K562 (cell line): Measurements from ENCODE around the gene MAST3. TPM values are rescaled to one million over a fixed set of nuclear protein-coding genes. Genes with fewer than 3 reads are reported as not detected.

ENCODE experiments used
- DMBX1 ChIP-seq: fragments of 250-450 bp; sonication (Bioruptor Pico); IDR thresholded peaks from 2 replicates; pipeline ENCODE4 v1.8.0; 2022; ENCODE audit warnings: inconsistent platforms, mild to moderate bottlenecking, moderate library complexity, borderline replicate concordance
- HMGN3 ChIP-seq: IDR thresholded peaks from 2 replicates; pipeline ENCODE4 v1.6.1; 2011; ENCODE audit warnings: borderline replicate concordance, low read depth, mild to moderate bottlenecking, mixed read lengths, low read length; ENCODE audit not compliant: insufficient read length; ENCODE audit errors: extremely low read depth
- KLF6 ChIP-seq: fragments of 250-450 bp; sonication (Bioruptor Pico); IDR thresholded peaks from 2 replicates; pipeline ENCODE4 v1.4.0; 2020; ENCODE audit warnings: mild to moderate bottlenecking, moderate library complexity, borderline replicate concordance
- PYGO2 ChIP-seq: fragments of 450-650 bp; IDR thresholded peaks from 2 replicates; pipeline ENCODE4 v1.6.1; 2016; ENCODE audit warnings: mild to moderate bottlenecking, missing genetic modification characterization, moderate library complexity, missing compliant biosample characterization
- SIN3B ChIP-seq: fragments of 450-650 bp; IDR thresholded peaks from 2 replicates; pipeline ENCODE4 v1.6.1; 2017; ENCODE audit warnings: low read depth, mild to moderate bottlenecking, moderate library complexity
- SMC3 ChIP-seq: conservative IDR thresholded peaks from 2 replicates; pipeline ENCODE4 v1.6.1; 2011; ENCODE audit warnings: low read depth, low read length, improper control_type of control experiment; ENCODE audit not compliant: insufficient read depth
- SRSF1 ChIP-seq: fragments of 200-400 bp; formaldehyde crosslinking; IDR thresholded peaks from 2 replicates; pipeline ENCODE4 v1.6.1; 2017; ENCODE audit warnings: mild to moderate bottlenecking, low read depth, low read length, moderate library complexity
- ZBED1 ChIP-seq: IDR thresholded peaks from 2 replicates; pipeline ENCODE4 v1.6.1; 2014
- ZNF24 ChIP-seq: fragments of 450-650 bp; IDR thresholded peaks from 2 replicates; pipeline ENCODE4 v1.6.1; 2016
- ZNF384 ChIP-seq: IDR thresholded peaks from 2 replicates; pipeline ENCODE4 v1.6.1; 2012; ENCODE audit warnings: low read depth, low read length, improper control_type of control experiment
- ZNF766 ChIP-seq: fragments of 200-800 bp; sonication (Bioruptor generic); conservative IDR thresholded peaks from 2 replicates; pipeline ENCODE4 v1.6.1; 2016; ENCODE audit warnings: missing genetic modification characterization, missing compliant biosample characterization
- polyA plus RNA-seq, 8 experiments: library from polyadenylated mRNA; depleted of rRNA in 4 of 8; stranded (reverse) in 5 of 8; unstranded in 3 of 8; fragments of >200 nt; fragmentation: Nextera tagmentation in 2 of 8; fragmentation: Illumina TruSeq in 1 of 8; extraction: Ambion mirVana in 2 of 8; extraction: Trizol in 1 of 8; gene quantifications; 2 replicates each; pipeline versions ENCODE4 v1.2.1 to v1.2.3, GENCODE V29; 2011 to 2014; ENCODE audit warnings: inconsistent platforms in 1 of 8, missing spikeins in 1 of 8
- total RNA-seq, 7 experiments: library from RNA; depleted of rRNA in 6 of 7; stranded (reverse); fragments of >200 nt in 6 of 7; fragmentation: Illumina TruSeq in 2 of 7; extraction: Trizol in 2 of 7; gene quantifications; 2 replicates each; pipeline versions ENCODE4 v1.2.1 to v1.2.3, GENCODE V29; 2011 to 2021; ENCODE audit warnings: low replicate concordance in 1 of 7
- TF ChIP-seq, protein P1 (sequence below): fragments of 250-450 bp; sonication (Bioruptor Pico); IDR thresholded peaks from 2 replicates; pipeline ENCODE4 v1.5.1; 2021; ENCODE audit warnings: mild to moderate bottlenecking
- TF ChIP-seq, protein P2 (sequence below): sonication (generic); formaldehyde crosslinking; IDR thresholded peaks from 2 replicates; pipeline ENCODE4 v1.8.0; 2022; ENCODE audit warnings: mild to moderate bottlenecking, missing genetic modification reagents
- TF ChIP-seq, protein P3 (sequence below): sonication (generic); formaldehyde crosslinking; IDR thresholded peaks from 2 replicates; pipeline ENCODE4 v1.8.1; 2023; ENCODE audit warnings: mild to moderate bottlenecking, missing genetic modification reagents
- TF ChIP-seq, protein P4 (sequence below): sonication (generic); formaldehyde crosslinking; IDR thresholded peaks from 2 replicates; pipeline ENCODE4 v1.4.0; 2020; ENCODE audit warnings: mild to moderate bottlenecking, missing genetic modification reagents
- TF ChIP-seq, protein P5 (sequence below): fragments of 250-450 bp; sonication (Bioruptor Pico); IDR thresholded peaks from 2 replicates; pipeline ENCODE4 v1.5.0; 2021; ENCODE audit warnings: mild to moderate bottlenecking, borderline replicate concordance
- TF ChIP-seq, protein P6 (sequence below): sonication (generic); formaldehyde crosslinking; IDR thresholded peaks from 2 replicates; pipeline ENCODE4 v1.8.0; 2022; ENCODE audit warnings: mild to moderate bottlenecking, low read depth, missing genetic modification reagents

The MAST3 gene
- total and polyA plus RNA-seq, 9 of the 15 experiments (the other 6 are each of a cell fraction or from before 2014, with no cell fraction given), result 0.94 to 9.9 (median 2.4) TPM

DNA sequence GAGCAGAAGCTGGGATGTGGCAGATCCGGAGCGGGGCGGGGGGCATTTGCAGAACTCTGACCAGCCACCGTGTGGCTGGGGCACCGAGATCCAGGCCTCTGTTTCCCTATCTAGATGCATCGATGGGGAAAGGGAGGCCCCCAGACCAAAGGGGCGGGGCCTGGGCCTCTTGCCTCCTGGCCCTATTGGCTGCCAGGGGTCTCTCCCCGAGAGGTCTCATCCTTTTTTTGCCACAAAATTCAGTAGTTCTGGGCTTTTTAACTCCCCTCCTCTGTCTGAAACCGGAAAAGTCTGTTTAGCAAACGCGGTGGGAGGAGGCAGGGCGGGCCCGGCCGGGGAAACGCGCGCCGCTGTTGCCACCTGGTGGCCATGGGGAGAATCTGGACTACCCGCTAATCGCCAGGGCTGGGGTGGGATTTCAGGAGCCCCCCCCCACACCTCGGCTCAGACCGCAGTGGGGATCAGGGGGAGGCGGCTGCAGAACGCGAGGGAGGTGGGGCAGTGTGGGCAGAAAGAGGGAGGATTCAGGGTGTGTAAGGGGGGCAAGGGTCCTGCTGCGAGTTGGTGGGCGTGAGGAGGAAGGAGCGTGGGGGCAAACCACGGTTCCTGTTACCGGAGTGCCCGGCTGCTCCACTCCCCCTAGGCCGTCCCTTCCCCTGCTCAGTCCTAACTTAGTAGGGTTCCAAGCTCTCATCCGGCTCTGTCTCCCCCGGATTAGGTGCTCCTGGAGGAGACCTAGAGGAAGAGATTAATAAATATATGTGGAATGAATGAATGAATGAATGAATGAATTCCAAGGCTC lies 39.2 kb upstream of the MAST3 start (continued):
- TF ChIP-seq SMC3 (peak; percentile 92), SIN3B (no peak), PYGO2 (tag) (no peak), ZNF384 (0 out of 2 replicates have a peak, but pooled peaks have one; percentile 7), HMGN3 (peak; percentile 52), ZNF766 (CRISPR knock-in tag) (peak; percentile 67; the same call in 1 of the 2 replicates), ZBED1 (no peak), ZNF24 (peak; percentile 95), SRSF1 (no peak), DMBX1 (peak; percentile 39; the same call in 1 of the 2 replicates), KLF6 (CRISPR knock-in tag) (peak; percentile 27; the same call in 1 of the 2 replicates)
- TF ChIP-seq, protein P1, sequence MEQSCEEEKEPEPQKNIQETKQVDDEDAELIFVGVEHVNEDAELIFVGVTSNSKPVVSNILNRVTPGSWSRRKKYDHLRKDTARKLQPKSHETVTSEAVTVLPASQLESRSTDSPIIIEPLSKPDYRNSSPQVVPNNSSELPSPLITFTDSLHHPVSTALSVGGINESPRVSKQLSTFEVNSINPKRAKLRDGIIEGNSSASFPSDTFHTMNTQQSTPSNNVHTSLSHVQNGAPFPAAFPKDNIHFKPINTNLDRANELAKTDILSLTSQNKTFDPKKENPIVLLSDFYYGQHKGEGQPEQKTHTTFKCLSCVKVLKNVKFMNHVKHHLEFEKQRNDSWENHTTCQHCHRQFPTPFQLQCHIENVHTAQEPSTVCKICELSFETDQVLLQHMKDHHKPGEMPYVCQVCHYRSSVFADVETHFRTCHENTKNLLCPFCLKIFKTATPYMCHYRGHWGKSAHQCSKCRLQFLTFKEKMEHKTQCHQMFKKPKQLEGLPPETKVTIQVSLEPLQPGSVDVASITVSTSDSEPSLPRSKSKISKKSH, result no peak
- TF ChIP-seq, protein P2, sequence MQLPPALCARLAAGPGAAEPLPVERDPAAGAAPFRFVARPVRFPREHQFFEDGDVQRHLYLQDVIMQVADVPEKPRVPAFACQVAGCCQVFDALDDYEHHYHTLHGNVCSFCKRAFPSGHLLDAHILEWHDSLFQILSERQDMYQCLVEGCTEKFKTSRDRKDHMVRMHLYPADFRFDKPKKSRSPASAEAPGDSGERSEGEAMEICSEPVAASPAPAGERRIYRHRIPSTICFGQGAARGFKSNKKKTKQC (CRISPR knock-in tag), result no peak
- TF ChIP-seq, protein P3, sequence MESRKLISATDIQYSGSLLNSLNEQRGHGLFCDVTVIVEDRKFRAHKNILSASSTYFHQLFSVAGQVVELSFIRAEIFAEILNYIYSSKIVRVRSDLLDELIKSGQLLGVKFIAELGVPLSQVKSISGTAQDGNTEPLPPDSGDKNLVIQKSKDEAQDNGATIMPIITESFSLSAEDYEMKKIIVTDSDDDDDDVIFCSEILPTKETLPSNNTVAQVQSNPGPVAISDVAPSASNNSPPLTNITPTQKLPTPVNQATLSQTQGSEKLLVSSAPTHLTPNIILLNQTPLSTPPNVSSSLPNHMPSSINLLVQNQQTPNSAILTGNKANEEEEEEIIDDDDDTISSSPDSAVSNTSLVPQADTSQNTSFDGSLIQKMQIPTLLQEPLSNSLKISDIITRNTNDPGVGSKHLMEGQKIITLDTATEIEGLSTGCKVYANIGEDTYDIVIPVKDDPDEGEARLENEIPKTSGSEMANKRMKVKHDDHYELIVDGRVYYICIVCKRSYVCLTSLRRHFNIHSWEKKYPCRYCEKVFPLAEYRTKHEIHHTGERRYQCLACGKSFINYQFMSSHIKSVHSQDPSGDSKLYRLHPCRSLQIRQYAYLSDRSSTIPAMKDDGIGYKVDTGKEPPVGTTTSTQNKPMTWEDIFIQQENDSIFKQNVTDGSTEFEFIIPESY, result peak; percentile 48
- TF ChIP-seq, protein P4, sequence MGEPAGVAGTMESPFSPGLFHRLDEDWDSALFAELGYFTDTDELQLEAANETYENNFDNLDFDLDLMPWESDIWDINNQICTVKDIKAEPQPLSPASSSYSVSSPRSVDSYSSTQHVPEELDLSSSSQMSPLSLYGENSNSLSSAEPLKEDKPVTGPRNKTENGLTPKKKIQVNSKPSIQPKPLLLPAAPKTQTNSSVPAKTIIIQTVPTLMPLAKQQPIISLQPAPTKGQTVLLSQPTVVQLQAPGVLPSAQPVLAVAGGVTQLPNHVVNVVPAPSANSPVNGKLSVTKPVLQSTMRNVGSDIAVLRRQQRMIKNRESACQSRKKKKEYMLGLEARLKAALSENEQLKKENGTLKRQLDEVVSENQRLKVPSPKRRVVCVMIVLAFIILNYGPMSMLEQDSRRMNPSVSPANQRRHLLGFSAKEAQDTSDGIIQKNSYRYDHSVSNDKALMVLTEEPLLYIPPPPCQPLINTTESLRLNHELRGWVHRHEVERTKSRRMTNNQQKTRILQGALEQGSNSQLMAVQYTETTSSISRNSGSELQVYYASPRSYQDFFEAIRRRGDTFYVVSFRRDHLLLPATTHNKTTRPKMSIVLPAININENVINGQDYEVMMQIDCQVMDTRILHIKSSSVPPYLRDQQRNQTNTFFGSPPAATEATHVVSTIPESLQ (CRISPR knock-in tag), result no peak
- TF ChIP-seq, protein P5, sequence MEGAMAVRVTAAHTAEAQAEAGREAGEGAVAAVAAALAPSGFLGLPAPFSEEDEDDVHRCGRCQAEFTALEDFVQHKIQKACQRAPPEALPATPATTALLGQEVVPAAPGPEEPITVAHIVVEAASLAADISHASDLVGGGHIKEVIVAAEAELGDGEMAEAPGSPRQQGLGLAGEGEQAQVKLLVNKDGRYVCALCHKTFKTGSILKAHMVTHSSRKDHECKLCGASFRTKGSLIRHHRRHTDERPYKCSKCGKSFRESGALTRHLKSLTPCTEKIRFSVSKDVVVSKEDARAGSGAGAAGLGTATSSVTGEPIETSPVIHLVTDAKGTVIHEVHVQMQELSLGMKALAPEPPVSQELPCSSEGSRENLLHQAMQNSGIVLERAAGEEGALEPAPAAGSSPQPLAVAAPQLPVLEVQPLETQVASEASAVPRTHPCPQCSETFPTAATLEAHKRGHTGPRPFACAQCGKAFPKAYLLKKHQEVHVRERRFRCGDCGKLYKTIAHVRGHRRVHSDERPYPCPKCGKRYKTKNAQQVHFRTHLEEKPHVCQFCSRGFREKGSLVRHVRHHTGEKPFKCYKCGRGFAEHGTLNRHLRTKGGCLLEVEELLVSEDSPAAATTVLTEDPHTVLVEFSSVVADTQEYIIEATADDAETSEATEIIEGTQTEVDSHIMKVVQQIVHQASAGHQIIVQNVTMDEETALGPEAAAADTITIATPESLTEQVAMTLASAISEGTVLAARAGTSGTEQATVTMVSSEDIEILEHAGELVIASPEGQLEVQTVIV (CRISPR knock-in tag), result no peak
- TF ChIP-seq, protein P6, sequence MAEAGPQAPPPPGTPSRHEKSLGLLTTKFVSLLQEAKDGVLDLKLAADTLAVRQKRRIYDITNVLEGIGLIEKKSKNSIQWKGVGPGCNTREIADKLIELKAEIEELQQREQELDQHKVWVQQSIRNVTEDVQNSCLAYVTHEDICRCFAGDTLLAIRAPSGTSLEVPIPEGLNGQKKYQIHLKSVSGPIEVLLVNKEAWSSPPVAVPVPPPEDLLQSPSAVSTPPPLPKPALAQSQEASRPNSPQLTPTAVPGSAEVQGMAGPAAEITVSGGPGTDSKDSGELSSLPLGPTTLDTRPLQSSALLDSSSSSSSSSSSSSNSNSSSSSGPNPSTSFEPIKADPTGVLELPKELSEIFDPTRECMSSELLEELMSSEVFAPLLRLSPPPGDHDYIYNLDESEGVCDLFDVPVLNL, result no peak
